GM19351 (cell line): ENCODE results near the gene ESRP2.

Source experiments
- ATAC-seq: cut with Tn5 transposase; IDR thresholded peaks from one replicate; pipeline ENCODE4 v1.9.1; 2021; ENCODE audit warnings: mild to moderate bottlenecking, moderate library complexity; ENCODE audit not compliant: unreplicated experiment

Gene ESRP2

GRCh38 chr16:68223072-68223471 lies 12.9 kb downstream of the ESRP2 start:
- no peak for ATAC-seq

GRCh38 chr16:68219725-68220351 lies 16.1 kb downstream of the ESRP2 start:
- no peak for ATAC-seq

GRCh38 chr16:68217506-68217905 lies 18.4 kb downstream of the ESRP2 start:
- no peak for ATAC-seq

GRCh38 chr16:68216240-68216639 lies 19.7 kb downstream of the ESRP2 start:
- ATAC-seq, result no peak

GRCh38 chr16:68215302-68215701 lies 20.6 kb downstream of the ESRP2 start:
- no peak for ATAC-seq

GRCh38 chr16:68214726-68215125 lies 21.2 kb downstream of the ESRP2 start:
- ATAC-seq, result no peak

GRCh38 chr16:68206245-68206644 lies 29.7 kb downstream of the ESRP2 start:
- no peak for ATAC-seq

GRCh38 chr16:68202091-68202519 lies 33.8 kb downstream of the ESRP2 start:
- ATAC-seq, result no peak

GRCh38 chr16:68200088-68200783 lies 35.7 kb downstream of the ESRP2 start:
- ATAC-seq, result no peak

GRCh38 chr16:68197250-68197649 lies 38.7 kb downstream of the ESRP2 start:
- no peak for ATAC-seq

- ATAC-seq, result no peak
Observed at GRCh38 chr16:68194251-68194650, 41.7 kb downstream of the ESRP2 start.

GRCh38 chr16:68190736-68191510 lies 45.0 kb downstream of the ESRP2 start:
- no peak for ATAC-seq

- no peak for ATAC-seq
Observed at GRCh38 chr16:68190081-68190480, 45.8 kb downstream of the ESRP2 start.

- ATAC-seq, result no peak
Observed at GRCh38 chr16:68188170-68188569, 47.8 kb downstream of the ESRP2 start.

- no peak for ATAC-seq
Observed at GRCh38 chr16:68187505-68187904, 48.4 kb downstream of the ESRP2 start.

GRCh38 chr16:68186877-68187276 lies 49.0 kb downstream of the ESRP2 start:
- ATAC-seq, result no peak

GRCh38 chr16:68183046-68183445 lies 52.9 kb downstream of the ESRP2 start:
- ATAC-seq, result no peak

GRCh38 chr16:68179855-68180254 lies 56.1 kb downstream of the ESRP2 start:
- ATAC-seq, result no peak

- ATAC-seq, result no peak
Observed at GRCh38 chr16:68179196-68179795, 56.6 kb downstream of the ESRP2 start.
